Glutamatergic neuron (in vitro differentiated cells): ENCODE data around the gene KIAA0825. TPM values are rescaled to one million over a fixed set of nuclear protein-coding genes. Genes with fewer than 3 reads are reported as not detected.

Experiments used
- DNase-seq: peaks from one replicate; pipeline ENCODE4 v3.0.0; 2022
- H3K27ac Mint-ChIP-seq: one replicate; pipeline ENCODE4 v1.8.0; 2020; ENCODE audit warnings: mild to moderate bottlenecking, mixed read lengths, inconsistent platforms; ENCODE audit not compliant: unreplicated experiment
- H3K27me3 Mint-ChIP-seq: one replicate; pipeline ENCODE4 v1.8.0; 2020; ENCODE audit warnings: mild to moderate bottlenecking, moderate library complexity, mixed read lengths, inconsistent platforms; ENCODE audit not compliant: unreplicated experiment
- H3K36me3 Mint-ChIP-seq: one replicate; pipeline ENCODE4 v1.8.0; 2020; ENCODE audit warnings: mild to moderate bottlenecking, mixed read lengths, inconsistent platforms; ENCODE audit not compliant: unreplicated experiment
- H3K4me1 Mint-ChIP-seq: one replicate; pipeline ENCODE4 v1.8.0; 2020; ENCODE audit warnings: mild to moderate bottlenecking, low read depth, mixed read lengths, inconsistent platforms; ENCODE audit not compliant: unreplicated experiment
- H3K4me3 Mint-ChIP-seq: one replicate; pipeline ENCODE4 v1.8.0; 2020; ENCODE audit warnings: mild to moderate bottlenecking, mixed read lengths, inconsistent platforms; ENCODE audit not compliant: unreplicated experiment
- H3K9me3 Mint-ChIP-seq: one replicate; pipeline ENCODE4 v1.8.0; 2020; ENCODE audit warnings: mild to moderate bottlenecking, moderate library complexity, mixed read lengths, inconsistent platforms; ENCODE audit not compliant: unreplicated experiment
- CTCF ChIP-seq: fragments of 200-600 bp; sonication (generic); IDR thresholded peaks from one replicate; pipeline ENCODE4 v1.5.0; 2021; ENCODE audit not compliant: partially characterized antibody, unreplicated experiment
- total RNA-seq: library from RNA; stranded (reverse); fragmentation: NEBNext Ultra II Directional; extraction: Animal tissue kit (Norgen Biotek cat#: 25700); gene quantifications from one replicate; pipeline ENCODE4 v1.2.1, GENCODE V29; 2021; ENCODE audit not compliant: unreplicated experiment

KIAA0825 gene
- total RNA-seq, 1 donor from 2014 or later: 1.2 TPM

GRCh38 chr5:94260096-94260495 is 358.3 kb downstream of the KIAA0825 start:
- Mint-ChIP-seq H3K27ac (no peak overlapping the region), H3K4me1 (no peaks in the 10 kb centered on the region), H3K9me3 (no peaks in the 10 kb centered on the region), H3K27me3 (no peaks in the 10 kb centered on the region), H3K4me3 (no peak overlapping the region), H3K36me3 (no peaks in the 10 kb centered on the region)
- TF ChIP-seq CTCF: no peak
- no peak for DNase-seq

GRCh38 chr5:94254214-94254613 is 364.2 kb downstream of the KIAA0825 start:
- Mint-ChIP-seq H3K27ac (no peak overlapping the region), H3K27me3 (no peaks in the 10 kb centered on the region), H3K4me3 (no peak overlapping the region), H3K9me3 (no peaks in the 10 kb centered on the region), H3K36me3 (no peaks in the 10 kb centered on the region), H3K4me1 (peaks cover 9% of the 10 kb centered on the region)
- peak; percentile 25 for DNase-seq
- TF ChIP-seq CTCF: no peak

GRCh38 chr5:94250985-94251384 is 367.4 kb downstream of the KIAA0825 start:
- no peak overlapping the region for H3K4me3 Mint-ChIP-seq
- H3K27ac Mint-ChIP-seq: no peak overlapping the region
- TF ChIP-seq CTCF: no peak
- DNase-seq: no peak
- H3K36me3 Mint-ChIP-seq: no peaks in the 10 kb centered on the region
- H3K9me3 Mint-ChIP-seq: no peaks in the 10 kb centered on the region
- peaks cover 9% of the 10 kb centered on the region for H3K4me1 Mint-ChIP-seq
- no peaks in the 10 kb centered on the region for H3K27me3 Mint-ChIP-seq

DNA sequence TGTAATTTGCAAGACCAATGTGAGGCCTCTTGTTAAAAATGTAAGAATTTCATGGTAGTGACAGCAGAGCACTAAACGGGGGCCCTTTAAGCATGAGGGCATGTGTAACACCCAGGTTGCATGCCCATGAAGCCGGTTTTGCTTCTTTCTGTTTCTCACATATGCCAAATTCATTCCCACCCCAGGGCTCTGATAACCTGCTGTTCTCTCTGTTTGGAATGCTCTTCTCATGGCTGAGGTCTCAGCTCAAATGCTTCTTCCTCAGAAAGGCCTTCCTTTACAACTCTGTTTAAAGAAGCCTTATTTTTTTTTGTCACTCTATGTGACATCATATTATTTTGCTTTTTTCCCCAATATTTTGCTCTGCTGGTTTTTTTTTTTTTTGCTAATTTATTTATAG is 369.0 kb downstream of the KIAA0825 start:
- H3K27ac Mint-ChIP-seq: no peak overlapping the region
- no peak overlapping the region for H3K4me3 Mint-ChIP-seq
- no peak for TF ChIP-seq CTCF
- H3K4me1 Mint-ChIP-seq: peaks cover 4% of the 10 kb centered on the region
- no peaks in the 10 kb centered on the region for H3K36me3 Mint-ChIP-seq
- no peak for DNase-seq
- no peaks in the 10 kb centered on the region for H3K27me3 Mint-ChIP-seq
- peaks cover 2% of the 10 kb centered on the region for H3K9me3 Mint-ChIP-seq

DNA sequence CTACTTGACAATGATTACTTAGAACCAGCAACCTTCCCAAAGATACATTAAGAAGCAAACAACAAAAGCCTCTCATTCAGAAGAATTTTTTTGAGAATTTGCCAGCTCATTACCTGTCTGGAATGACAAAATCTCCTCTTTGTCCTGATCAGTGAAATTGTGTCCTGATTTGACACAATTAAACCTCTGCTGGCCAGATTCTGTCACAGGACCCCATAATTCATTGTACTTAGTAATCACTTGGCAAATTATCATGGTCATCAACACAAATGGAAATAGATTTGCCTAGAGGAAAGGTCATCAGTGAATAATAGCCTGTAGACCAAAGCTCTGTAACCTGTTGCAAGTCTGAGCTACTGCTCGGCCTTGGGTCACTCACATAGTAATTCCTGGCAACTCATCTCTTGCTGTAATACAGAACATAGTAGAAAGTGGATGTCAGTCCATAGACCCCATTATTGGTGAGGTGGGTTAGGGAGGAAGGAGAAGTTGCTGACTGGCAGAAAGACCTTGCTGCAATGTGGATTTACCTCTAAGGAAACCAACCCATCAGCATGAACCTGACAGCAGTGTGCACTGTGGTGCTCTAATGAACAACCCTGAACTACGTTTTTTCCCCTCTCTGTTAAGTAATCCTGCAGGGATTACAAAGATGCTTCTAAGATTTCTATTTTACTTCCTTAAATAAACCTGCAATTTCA is 370.1 kb downstream of the KIAA0825 start:
- Mint-ChIP-seq H3K36me3 (no peaks in the 10 kb centered on the region), H3K4me1 (no peaks in the 10 kb centered on the region), H3K9me3 (peaks cover 2% of the 10 kb centered on the region), H3K27me3 (no peaks in the 10 kb centered on the region), H3K27ac (no peak overlapping the region), H3K4me3 (no peak overlapping the region)
- DNase-seq: no peak
- TF ChIP-seq CTCF: no peak
